Central memory CD4-positive, alpha-beta T cell (primary cell): ENCODE measurements around the gene MKX.

Experiments used
- DNase-seq: peaks from one replicate; pipeline ENCODE4 v3.0.0; 2022
- total RNA-seq, 3 experiments: gene quantifications; one replicate each; lab custom pipeline; 2026; lab: John Stamatoyannopoulos, UW

MKX gene, protein sequence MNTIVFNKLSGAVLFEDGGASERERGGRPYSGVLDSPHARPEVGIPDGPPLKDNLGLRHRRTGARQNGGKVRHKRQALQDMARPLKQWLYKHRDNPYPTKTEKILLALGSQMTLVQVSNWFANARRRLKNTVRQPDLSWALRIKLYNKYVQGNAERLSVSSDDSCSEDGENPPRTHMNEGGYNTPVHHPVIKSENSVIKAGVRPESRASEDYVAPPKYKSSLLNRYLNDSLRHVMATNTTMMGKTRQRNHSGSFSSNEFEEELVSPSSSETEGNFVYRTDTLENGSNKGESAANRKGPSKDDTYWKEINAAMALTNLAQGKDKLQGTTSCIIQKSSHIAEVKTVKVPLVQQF
- 0 to 2.3 (median 0.05) reads per million in 3 experiments for total RNA-seq

DNA sequence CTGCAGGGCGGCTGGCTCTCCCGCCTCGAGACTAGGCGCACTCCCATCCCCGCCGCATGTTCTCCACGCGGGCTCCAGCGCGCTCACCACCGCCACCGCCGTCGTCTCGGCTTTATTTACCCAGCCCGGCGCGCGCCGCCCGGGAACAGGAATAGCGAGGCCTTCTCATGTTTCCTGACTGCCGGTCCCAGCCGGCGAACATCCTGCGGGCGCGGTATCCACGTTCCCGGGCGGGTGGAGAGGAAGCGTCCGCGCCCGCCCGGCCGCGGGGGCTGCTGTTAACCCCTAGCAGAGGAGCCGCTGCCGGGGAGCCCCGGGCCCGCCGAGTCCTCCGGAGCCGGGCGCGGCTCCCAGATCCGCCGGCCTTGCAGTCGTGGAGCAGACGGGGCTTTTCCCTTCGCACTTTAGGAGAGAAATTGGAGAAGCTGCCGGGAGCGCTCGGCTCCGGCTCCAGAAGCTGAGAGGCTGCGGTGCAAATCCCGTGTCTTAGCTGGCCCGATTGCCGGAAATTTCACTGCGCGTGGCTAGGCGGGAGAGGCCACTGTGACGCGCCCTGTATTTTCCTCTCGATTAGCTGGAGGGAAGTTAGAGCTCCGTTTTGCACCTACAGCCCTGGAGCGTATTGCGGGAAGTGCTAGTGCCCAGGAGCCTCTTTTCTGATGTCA lies at the start of gene MKX:
TSS of gene MKX (minus strand) at position 88 of the 665 bp plus-strand sequence. CDS start 2,404 bp downstream, outside the sequence.
- peak; percentile 31 for DNase-seq

DNA sequence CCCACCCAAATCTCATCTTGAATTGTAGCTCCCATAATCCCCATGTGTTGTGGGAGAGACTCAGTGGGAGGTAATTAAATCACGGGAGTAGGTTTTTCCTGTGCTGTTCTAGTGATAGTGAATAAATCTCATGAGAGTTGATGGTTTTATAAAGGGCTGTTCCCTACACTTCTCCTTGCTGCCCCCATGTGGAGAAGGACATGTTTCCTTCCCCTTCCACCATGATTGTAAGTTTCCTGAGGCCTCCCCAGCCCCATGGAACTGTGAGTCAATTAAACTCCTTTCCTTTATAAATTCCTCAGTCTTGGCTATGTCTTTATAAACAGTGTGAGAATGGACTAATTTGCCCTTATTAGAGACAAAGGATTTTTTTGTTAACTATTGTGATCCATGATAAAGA lies 48.5 kb upstream of the MKX start:
- DNase-seq: no peak

DNA sequence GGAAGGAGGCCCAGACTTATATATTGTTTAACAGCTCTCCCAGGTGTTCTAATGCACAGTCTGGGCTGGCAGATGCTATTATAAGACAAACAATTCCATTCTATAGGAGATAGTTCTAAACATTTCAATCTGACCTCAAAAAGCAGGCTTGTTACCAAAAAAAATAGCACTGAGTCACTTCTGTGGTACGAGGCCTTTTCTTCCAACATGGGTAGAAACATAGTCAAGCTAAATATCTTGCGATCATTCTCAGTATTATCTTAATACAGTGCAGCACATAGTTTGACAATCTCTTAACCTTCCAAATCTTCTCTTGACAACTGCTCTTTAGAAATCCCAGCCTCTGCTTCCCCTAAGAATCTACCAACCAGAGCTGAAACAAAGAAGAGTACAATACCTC lies 46.6 kb upstream of the MKX start:
- no peak for DNase-seq

DNA sequence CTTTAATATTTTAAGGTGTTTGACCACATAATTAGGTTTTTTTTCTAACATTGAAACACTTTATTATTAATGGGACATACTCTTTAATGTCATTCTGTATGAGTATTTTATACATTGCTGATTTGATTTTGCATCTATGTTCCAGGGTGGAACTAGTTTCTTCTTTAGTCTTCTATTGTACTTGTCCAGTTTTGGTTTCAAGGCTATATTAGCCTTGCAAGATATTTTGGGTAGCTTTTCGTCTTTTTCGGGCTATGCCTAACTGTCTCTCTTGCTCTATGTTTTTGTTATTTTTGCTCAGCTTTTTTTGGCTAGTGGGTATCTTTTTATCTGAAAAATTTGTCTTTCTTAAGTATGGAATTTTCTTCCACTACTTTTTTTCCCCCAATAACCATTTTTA lies 38.7 kb upstream of the MKX start:
- no peak for DNase-seq

DNA sequence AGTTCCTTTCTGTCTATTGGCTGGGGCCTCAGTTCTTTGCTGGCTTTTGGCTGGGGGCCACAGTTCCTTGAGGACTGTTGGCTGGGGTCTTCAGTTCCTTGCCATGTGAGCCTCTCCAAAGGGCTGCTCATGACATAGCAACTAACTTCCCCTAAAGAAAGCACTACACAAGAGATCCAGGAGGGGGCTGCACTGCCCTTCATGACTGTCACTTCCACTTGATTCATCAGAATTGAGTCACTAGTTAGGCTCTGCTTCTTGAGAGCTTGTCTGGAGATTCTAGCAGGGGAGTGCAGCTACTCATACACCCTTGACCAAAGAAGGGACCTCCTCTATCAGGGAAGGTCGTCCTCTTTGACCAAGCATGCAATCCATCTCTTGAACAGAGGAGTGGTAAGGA lies 38.0 kb upstream of the MKX start:
- no peak for DNase-seq

DNA sequence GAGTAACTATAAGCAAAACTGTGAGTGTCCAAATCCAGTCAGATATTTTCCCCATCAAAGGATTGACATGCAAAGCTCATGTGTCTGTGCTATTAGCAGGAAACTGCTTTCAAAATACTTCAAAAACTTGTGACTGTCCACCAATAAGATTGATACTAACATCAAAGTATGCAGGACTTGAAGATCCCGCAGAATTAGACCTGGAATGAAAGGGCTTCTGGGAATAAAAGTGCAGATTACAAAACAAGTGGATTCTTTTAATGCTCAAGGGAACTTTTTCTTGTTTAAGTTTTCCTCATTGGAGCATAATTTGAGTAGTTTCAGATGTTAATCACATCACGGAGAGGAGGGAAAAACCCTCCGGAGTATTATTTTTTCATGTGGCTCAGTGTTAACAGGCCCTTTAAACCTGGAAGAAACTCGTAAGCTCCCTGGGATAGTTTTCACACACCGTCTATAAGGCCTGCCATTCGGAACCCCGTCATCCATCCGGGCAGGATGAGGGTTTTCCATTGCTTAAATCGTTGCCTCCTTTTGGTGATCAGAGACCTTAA lies 33.9 kb upstream of the MKX start:
- no peak for DNase-seq

DNA sequence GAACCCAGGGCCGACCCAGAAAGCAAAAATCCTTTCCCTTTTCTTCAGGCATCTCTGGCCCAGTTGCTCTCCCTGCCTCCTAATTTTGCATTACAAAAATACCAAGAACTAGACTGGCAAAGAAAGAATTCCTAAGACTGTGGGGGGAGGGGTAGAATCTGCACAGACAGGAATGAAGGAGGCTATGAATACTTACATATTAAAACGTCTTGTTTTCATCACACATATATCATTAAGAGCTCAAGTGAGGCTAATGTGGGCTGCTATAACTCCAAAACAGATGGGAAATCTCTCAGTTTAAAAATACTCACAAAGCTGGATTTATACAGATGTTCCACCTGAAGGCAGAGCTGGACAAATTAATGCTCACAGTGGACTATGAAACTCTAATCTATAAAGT lies 29.2 kb upstream of the MKX start:
- DNase-seq: no peak

DNA sequence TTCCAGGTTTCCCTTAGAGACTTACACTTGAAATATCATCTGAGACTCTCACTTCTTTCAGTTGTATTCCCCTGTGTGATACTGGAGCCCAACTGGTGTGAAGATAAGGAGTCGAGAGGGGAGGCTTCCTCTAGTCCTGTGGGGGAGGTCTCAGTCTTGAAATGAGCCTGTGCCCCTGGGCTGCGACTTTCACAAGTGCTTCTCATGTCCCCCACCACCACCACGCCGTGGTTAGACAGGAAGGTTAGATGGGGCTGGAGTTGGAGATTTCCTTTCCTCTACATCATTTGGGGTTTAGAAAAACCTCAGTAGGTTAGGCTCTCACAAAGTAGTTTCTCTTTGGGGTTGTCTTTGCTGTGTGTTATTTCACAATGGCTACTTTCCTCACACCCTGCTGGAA lies 25.6 kb upstream of the MKX start:
- no peak for DNase-seq

DNA sequence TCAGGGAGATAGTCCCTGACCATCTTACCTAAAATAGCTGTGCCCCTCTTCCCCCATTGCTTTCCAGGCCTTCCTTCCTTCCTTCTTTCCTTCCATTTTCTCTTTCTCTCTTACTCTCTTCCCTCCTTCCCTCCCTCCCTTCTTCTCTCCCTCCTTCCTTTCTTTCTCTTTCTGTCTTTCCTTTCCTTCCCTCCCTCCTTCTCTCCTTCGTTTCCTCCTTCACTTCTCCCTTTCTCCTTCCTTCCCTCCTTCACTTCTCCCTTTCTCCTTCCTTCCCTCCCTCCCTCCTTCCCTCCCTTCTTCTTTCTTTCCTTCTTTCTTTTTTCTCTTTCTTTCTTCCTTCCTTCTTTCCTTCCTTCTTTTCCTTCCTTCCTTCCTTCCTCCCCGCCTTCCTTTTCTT lies 24.6 kb upstream of the MKX start:
- DNase-seq: no peak

DNA sequence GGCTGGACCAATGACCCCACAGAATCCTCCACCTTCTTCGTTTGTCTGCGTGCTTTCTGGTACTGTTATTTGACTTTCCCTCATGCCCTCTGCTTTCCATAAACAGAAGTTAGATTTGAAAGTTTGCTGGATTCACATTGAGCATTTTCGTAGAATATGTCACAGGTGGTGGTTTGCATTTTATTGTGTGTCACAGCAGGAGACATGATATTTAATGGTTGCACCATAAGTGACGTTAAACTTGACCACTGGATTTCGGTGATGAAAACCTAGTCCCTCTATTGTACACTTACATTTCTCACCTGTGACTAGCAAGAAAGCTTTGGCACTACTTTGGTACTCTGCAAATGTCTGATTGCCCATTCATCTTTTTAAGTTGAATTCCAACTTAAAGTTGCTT lies 15.2 kb upstream of the MKX start:
- no peak for DNase-seq

DNA sequence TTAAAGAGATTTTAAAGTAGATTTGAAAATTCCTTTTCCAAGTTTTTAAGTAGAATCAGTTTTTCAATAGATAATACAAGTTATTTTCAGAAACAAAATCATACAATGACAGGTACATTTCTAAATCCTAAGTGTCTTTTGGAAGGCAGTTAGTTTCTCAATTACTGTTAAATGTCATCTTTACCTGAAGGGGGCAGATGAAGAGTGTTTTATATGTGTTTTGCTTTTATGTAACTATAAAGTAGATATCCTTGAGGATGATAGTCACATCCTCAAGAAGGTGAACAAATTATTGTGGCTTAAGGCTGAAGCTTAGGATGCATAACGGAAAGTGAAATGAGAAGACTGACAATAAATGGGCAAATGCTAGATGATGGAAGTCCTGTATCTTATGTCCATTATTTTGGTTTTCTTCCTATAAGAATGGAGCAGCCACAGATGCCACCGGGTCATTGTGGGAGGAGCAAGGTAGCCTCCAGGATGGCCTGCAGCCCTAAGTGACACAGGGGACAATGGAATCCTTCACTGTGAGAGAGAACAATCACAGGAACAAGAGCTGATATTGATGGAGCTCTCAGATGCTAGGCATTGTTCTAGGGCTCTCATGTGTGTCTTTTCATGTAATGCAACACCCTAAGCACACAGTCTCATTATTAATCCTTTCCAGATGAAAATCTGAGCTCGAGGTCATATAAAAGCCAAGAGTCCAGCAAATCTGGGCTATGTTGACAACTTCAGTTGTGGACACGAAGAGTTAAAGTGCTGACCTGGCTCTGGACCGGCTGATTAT lies 14.1 kb upstream of the MKX start:
- no peak for DNase-seq

DNA sequence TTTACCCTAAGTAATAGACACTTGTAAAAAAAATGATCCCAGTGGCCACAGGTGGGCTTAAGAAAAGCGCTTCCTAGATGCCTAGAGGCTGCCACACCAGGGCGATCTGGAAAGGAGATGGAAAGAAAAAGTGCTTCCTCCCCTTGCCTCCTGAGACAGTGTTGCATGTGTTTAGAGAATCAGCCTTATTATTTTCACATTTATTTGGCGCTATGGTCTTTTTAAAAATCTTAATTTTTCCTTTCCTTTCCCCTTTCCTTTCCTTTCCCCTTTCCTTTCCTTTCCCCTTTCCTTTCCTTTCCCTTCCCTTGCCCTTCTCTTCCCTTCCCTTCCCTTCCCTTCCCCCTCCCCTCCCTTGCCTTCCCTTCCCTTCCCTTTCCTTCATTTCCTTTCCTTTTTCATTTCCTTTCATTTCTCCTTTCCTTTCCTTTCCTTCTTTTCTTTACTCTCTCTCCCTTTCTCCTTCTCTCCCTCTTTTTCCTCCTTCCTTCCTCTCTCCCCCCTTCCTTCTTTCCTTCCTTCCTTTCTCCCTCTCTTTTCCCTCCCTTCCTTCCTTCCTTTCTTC lies 7.1 kb upstream of the MKX start:
- DNase-seq: no peak

DNA sequence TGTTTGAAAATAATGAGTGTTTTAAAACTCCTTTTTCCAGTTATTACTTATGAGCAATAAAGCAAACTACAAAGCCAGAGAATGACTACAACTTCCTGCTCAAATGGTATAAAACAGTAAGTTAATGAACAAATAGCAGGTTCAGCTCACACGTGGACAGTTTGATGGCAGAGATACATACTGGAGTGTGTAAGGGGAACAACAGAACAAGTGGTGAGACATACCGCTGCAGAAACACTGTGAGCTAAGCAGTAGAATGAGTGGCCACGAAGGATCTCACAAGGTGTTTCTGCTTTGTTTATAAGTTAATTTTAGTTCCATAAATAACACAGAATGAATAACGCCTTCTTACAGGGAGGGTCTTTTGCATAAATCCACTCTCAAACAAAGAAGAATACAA lies 3.0 kb upstream of the MKX start:
- DNase-seq: no peak

DNA sequence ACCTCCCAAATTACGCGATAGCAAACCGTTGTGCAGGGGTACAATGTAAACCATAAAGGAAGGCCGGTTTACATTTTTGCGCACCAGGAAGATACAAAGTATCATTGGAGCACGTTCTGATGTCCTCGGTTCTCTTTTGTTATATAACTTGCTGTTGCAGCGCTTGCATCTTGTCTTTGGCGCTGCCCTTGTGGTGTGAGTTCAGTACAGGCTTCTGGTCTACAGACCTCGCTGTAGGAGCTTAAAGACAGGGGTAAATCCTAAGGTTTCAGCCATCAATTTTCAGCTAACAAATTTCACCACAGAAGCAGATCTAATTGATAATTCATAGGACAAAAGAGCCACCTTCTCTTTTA lies 1.5 kb upstream of the MKX start:
- peak; percentile 1 for DNase-seq

DNA sequence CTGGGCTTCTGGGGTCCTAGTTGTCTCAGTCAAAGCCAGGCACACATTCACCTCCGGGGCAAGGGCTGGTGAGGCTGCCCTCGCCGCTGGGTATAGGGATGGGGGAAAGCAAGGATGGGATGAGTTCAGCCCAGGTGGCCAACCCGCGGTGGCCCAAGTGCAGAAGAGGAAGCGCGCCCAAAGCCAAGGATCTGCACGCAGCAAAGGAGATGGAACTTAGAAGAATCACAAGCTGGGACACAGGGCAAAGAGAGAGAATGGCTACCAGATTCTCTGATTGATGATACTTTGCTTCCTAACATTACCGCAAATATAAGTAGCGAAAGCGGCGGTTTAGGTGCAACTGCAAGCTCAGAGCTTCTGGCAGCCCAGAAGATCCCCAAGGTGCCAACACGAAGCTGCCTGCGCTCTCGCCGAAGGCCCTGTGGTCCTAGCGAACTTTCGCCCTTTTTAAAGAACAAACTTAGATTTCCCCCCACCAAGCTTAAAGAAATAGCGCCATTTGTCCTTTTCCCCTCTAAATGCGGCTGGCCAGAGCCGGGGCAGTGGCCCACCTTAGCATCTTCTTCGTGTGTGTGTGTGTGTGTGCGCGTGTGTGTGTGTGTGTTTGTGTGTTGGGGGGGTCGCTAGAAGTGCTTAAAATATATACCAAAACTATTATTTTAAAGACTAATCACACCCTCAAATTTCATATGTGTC lies 927 bp upstream of the MKX start:
- DNase-seq: no peak

DNA sequence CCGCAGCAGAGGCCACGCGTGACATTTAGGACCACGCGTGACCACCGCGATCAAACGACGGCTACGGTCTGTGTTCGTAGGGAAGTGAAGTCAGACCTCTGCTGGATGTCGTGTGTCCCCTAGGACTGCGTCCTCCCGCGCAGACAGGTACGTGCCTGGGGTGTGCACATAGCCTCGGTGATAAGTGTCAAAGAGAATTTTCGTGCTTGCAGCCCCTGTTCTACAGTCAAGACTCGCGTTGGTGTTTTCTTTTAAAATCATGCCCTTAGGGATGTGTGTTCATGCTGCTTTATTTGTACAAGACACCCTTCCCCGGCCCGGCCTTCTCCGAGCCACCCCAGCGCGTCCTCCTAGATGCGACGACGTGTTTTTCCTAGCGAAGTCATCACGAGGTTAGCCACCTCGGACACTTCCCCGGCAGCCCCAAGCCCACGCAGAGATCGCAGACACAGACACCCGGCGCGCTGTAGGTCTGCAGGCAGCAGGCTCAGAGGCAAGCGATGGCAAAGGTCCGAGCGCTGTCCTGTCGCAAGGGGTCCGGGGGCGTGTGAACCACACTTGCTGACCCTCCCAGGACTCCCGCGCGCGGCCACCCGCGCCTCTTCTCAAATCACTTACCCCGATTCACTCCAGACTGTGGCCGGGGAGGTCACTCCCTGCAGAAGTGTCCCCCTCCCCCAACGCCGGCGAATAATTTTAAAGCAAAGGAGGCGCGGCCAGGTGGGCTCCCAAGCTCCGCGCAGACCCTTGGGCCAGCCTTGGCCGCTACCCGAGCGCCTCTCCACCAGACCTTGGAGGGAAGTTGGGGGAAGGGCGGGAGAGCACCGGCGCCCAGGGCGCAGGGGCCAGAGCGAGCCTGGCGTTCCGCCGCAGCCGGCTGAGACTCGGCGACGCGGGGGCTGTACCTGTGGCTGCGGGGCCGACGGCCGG lies 552 bp downstream of the MKX start:
- peak; percentile 24 for DNase-seq

DNA sequence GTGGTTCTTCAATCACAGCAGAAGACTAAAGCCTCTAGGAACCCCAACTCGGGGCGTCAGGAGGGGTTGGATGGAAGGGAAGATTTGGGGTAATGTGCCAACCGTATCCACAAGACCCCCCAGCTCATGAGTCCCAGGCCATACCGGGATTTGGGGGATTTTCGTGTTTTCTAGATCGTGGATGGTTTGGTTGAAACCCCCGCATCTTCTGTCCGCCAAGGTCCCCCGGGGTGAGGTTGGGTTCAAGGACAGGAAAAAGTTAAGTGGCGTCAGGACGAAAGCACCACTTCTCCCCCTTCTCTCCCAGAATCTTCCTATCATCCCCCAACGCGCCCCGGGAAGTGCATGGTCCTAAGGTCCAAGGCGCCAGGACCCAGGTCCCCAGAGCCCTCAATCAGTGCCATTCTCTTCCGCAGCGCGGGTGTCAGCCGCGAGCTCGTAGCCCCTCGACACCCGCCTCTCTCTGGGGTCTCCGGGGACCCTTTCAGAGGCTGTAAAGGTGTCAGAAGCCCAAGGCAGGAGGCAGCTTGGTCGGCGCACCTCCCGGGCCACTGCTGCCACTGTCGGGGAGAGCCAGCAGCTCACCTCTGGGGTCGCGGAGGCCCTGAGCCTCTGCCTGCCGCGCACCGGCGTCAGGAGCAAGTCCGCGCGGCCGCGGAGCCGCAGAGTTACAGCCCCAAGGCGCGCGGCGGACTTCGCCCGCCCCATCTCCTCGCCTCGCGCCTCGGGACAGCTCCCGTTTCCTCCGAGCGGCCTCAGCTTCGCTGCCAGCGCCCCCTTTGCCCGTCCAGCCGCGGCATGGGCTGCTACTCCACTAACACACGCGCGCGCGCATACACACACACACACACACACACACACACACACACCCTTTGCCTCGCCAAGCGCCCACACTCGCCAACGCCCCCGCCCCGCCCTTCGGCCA lies 1.5 kb downstream of the MKX start:
- DNase-seq: peak; percentile 9

DNA sequence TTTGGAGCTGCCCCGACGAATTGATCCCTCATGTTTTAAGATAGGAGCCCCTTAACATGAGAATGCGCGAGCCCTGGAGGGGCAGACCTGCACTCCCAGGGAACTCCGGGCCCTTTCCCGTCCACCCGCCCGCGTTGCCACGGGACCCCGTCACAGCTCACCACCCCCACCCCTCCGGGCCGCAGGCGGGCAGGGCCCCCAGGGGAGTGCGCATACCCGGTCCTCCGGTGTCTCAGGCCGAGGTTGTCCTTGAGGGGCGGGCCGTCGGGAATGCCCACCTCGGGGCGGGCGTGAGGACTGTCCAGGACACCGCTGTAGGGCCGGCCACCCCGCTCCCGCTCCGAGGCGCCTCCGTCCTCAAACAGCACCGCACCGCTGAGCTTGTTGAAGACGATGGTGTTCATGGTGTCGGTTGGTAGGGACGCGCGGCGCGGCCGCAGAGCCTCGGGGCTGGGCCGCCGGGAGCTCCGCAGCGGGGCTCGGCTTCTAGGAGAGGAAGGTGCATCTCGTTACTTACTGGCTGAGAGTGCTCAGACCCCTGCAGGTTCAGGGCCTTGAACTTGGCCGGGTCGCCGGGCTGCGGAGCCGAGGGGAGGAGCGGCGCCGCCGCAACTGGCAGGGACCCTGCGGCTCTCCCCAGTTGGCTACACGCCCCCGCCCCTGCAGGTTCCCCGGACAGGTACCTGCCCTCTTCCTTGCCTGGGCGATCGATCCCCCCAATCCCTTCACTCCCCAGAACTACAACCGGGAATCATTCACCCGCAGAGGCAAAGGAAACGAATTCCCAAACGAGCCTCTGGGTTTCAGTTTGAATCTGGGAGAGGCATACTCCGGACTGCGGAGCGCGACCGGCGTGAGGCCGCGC lies 2.4 kb downstream of the MKX start:
- peak; percentile 19 for DNase-seq
